Stimulated activated CD4-positive, alpha-beta T cell treated with anti-CD3 and anti-CD28 coated beads, Interleukin-12 subunit alpha, Interleukin-12 subunit beta, amount 100 ng/mL, for 24 hours (primary cell): Measurements from ENCODE around the gene TSPAN9.
A peak's percentile ranks its signal among the peaks of the same experiment; 100 is the strongest.

ENCODE experiments used
- DNase-seq, 2 experiments: peaks; one replicate each; pipeline ENCODE4 v3.0.0-alpha.2; 2020; ENCODE audit warnings: low read depth in 2 of 2

Gene TSPAN9

DNA sequence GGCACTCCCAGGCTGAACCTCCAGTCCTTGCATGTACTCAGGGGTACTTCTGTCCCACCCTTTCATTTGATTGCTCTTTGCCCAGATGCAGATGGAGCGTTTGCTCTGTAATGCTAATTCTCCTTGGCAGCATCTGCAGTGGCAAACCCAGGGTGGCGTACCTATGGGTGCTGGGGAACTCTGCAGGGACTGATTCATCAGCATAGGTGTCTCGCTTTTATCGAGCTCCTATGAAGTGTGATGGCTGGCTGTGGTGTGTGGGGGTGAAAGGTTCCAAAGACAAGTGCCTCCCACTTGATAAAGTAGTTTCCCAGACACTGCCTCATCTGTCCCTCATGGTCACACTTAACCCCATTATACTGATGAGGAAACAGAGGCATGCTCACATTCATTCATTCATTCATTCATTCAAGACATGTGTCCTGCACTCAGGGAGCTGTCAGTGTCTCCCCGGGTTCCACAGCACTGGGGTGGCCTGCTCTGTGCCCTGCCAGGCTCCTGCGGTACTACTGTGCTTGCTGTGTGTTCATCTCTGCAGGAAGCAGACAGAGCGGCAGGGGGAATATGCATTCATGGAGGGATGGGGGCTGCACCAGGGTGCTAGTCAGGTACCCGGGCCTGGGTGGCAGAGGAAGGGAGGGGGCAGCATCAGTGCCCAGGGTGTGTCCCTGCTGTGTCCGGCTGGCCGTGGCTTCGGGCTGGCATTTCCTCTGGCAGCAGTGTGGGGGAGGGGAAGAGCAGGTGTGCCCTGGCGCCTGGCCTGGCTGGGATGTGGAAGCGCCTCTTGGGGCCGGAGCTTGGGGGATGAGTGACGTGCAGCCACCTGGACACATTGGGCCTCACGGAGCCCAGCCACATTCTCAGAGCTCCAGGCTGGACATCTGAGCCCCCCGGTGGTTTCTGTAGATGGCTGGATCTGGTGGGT lies 110.9 kb downstream of the TSPAN9 start:
- DNase-seq, result no peak

DNA sequence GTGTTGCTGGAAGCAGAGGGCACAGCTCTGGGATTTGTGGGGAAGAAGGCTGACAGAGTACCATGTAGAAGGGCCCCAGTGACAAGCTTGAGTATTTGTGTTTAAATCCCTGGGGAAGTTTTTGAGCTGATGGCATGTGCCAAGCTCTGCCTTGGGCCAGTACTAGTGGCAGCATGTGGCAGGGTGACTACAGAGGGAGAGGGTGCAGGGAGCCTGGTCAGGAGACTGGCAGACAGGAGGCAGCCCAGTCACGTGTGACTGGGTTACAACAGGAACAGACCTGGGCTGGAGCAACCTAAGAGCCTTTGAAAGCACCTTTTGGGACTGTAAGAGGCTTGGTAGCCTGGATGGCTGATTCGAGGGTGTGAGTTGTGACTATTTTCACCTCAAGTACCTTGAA lies 112.1 kb downstream of the TSPAN9 start:
- no peak for DNase-seq

DNA sequence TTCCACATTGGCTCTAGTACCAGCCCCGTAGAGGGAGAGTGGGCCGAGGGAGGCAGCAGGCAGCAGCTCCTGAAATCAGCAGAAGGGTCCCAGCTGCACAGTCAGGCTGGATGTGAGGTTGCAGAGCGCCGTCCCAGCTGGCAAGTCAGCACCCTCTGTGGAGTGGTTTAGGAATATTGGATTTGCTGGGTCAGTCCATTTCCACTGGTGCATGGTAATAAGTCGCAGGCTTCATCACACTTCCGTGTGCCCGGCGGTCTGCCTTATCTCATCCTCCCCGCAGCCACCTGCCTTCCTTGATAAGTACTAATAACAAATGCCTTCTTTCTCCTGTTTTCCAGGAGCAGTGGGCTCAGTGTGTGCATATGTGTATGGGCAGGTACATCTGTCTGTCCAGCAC lies 112.9 kb downstream of the TSPAN9 start:
- DNase-seq, result no peak

DNA sequence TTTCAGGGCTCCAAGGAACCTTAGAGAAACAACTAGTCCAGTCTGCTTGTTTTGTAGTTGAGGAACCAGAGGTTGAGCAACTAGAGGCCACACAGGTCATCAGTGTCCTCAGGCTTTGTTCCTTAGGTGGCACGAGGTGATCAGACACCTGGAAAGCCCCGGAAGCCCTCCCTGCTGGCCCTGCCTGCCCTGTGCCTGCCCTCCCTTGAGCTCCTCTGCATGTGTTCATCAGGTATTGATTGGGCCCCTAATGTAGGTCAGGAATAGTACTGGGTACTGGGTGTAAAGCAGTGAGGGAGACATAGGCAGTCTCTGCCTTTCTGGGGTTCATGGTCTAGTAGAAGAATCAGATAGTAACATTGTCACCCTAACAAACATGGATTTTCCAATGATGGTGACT lies 114.3 kb downstream of the TSPAN9 start:
- no peak for DNase-seq

DNA sequence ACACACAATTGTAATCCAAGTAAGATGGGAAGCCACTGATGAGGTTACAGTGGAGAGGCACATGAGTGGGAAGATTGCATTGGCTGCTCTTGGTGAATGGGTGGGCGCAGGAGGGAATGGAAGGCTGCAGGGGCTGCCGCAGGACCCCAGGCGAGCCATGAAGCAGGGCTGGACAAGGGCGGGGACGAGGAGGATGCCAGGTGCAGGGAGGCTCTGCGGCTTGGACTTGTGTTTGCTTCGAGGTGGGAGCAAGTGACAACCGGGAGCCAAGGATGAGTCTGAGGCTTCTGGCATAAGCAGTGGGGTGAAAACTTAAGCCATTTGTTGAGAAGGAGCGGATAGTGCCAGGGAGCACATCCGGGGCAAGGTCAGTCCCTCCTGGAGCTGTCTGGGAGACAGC lies 115.0 kb downstream of the TSPAN9 start:
- DNase-seq, result no peak

DNA sequence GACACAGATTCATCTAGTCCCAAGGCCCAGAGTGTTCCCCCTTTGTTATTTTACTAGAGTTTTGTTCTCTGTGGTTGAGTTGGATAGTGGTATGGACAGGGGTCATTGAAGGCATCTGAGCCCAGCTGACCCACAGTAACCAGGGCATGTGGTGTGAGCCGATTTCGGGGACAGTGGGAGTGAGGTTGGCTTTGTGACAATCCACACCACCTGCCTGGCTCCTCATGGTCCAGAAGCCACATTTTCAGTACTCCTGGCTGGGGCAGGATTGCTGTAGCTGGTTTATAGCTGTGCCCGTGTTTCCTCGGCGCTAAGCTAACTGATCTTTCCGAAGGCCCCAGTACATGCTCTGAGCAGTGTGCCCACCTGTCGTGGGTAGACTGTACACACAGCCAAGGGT lies 116.0 kb downstream of the TSPAN9 start:
- no peak for DNase-seq

DNA sequence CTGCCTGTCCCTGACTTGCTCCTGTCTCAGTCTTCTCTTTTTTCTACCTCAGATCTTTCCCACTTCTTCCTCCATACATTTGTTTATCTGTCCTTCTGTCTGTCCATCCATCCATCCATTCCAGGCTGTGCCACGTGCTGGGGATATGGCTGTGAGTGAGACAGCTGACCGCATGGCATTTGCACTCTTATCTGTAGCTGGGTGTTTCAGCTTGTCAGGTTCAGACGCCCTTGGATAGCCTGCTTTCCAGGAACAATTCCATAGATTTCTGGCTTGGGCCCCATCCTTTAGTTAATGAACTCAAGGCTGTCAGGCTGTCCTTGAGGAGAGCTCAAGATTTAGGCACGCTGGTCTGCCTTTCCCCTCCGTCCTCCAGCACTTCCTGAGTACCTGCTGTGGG lies 116.6 kb downstream of the TSPAN9 start:
- DNase-seq, result no peak

DNA sequence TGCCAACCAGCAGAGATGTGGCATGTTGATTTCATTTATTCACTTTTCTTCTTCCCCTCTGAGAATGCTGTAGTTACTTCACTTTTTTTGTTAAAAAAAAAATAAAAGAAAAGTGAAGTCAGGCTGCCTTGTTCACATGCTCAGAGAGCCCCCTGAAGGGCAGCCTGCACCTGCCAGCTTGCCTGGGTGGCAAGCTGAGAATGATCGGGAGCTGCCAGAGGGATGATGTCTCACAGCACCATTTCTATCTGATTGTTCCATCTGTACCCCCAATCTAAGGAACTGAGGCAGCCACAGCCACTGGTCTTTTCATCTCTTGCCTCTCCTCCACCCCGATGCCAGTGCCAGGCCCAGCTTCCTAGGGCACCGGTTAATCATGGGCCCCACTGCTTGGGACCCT lies 118.2 kb downstream of the TSPAN9 start:
- no peak for DNase-seq

DNA sequence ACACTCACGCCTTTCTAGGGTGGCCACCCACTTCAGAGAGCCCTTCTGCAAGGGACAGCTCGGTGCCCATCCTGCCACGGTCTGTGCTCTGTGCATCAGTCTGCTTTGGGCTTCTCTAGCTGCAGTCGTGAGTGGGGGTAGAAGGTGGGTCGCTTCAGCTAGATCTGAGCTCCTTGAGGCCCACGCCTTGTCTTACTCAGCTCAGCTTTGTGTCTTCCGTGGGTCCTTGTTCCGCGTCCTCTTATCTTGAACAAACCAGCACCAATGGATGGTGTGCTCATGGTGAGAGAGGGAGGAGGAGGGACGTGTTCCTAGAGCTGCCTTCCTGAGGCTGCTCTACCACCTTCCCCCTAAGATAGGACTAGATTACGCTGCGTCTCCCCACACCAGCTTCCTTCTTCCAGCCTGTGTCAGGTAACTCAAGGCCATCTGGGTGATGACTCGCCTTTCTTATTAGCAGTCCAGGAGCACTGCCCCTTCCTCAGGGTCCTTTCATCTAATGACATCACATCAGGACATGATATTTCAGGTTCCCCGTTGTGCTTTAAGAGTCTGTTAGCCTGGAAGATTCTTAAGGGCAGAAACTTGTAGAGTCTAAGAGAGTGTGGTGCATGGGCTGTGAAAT lies 118.8 kb downstream of the TSPAN9 start:
- no peak for DNase-seq

DNA sequence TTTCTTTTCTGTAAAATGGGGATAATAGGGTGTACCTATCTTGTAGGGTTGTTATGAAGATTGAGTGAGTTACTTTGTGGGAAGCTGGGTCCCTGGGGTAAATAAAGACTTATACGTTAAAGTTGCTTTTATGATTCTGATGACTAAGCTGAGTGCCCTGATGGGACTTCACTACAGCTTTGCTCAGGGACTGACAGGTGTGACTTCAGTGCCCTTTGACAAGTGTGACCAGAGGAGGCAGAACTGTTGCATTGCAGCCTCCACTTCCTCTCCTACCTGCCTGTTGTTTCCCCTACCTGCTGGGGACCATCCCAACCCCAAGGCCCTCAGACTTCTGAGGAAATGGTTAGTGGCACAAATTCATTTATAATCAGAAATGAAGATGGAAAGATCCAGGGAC lies 119.3 kb downstream of the TSPAN9 start:
- no peak for DNase-seq

DNA sequence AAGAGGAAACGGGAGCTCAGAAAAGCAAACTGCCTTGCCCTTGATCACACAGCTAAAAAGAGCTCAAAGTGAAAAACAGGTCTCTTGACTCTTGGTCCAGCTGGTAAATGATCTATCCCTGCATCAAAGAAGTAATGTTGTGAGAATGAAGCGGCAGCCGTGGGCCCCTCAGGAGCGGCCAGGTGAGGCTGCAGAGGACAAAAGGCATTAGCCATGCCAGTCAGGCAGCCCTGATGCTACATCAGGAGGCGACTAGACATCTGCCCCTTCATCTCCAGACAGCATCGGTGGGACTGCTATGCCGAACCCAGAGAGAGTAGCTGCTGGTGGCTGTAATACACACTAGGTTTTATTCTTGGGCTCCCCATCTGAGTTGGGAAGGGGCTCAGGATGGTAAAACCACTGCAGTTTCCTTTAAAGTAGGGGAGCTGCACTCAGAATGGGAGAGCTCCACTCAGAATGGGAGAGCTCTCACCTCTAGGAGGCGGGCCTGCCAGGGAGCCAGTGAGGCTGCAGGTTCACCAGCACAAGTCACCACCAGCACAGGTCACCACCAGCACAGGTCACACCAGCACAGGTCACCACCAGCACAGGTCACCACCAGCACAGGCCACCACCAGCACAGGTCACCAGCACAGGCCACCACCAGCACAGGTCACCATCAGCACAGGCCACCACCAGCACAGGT lies 120.1 kb downstream of the TSPAN9 start:
- no peak for DNase-seq

DNA sequence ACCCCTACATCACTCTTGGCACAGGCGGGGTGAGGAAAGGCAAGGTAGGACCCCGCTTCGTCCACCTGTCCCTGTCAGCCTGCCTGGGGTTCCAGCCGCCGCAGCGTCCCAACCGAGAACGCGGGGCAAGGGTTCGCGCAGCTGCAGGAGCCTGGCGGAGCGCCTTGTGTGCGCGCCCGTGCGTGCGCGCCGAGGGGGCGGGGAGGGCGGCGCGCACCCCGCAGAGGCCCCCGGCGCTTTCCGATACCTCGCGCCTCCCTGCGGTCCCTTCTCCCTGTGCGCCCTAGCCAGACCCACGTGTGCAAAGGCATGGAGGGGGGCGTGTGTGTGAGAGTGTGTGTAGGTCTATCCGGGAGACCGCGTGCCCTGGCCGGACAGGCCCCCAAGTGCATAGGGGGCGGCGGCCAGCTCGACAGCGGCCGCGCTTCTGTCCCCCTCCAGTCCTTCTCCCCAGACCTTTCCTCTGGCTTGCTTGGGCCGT lies 122.4 kb downstream of the TSPAN9 start:
- no peak for DNase-seq

DNA sequence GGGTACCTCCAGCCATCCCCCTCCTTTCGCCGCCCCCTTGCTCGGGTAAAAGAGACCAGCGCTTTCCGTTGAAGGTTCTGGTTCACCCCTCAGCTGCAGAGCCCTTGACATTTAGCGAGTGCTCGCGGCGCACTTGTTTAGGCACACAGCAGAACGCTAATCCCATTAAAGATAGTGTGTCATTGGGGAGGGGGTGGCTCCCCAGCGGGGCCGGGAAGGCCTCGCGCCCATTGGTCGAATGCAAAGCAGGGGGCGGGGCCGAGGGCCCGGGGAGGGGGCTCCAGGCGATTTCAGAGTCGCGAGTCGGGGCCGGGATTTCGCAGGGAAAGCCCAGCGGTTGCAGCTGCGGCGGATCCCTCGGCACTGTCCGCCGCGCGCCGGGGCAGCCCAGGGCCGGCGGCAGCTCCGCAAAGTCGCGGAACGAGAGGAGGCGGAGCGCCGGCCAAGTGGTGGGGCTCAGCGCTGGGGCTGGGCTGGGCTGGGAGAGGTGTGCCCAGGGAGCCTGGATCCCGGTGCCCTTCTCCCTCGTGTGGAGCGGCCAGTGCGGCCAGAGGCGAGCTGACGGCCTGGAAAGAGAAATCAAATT lies 122.9 kb downstream of the TSPAN9 start:
- no peak for DNase-seq

DNA sequence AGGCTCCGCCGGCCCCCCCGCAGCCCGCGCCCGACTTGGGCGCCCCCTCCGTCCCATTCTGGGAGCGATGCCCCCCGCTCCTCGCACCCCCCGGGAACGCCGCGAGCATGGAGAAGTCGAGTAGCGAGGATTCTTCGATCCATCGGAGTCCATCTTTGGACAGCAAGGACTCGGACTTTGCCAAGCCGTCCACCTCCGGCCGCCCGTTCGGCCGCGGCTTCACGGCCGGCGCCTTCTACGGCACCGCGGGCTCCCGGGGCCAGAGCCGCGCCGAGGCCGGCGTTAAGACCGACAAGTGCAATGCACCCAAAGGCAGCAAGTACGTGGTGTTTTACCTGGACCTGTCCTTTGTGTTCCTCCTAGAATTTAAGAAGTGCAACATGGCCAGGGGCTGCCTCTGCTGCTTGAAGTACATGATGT lies 123.6 kb downstream of the TSPAN9 start:
- DNase-seq, result no peak

DNA sequence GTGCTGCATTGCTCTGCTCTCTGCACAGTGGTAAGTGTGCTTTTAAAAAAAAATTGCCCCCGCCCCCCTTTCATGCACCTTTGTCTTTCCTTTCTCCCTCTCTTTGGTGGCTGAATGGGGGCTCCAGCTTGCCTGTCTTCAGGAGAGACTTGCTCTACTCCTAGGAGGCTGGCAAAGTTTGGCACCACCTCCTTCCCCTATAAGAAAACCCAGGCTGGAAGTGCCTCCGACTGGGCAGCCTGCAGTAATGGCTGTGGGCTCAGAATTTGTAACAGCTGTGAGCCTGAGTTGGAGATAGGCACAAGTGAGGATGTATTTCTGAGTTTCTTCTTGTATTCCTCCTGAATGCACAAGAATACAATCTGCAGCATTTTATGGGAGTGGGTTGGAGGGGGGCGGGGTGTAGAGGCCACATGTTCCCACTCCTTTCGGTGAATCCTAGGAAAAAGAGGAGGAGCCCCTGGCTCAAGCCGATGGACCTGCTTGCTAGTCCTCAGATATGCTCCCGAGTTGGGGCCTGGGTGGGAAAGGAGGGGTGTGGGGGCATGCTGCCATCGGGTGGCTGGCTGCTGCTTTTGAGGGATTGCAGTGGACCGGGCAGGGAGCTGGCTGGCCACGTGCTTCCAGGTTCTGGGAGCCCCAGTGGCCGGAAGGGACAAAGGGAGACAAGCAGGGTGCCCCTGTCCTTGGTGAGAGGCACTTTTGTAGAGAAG lies 124.3 kb downstream of the TSPAN9 start:
- no peak for DNase-seq

DNA sequence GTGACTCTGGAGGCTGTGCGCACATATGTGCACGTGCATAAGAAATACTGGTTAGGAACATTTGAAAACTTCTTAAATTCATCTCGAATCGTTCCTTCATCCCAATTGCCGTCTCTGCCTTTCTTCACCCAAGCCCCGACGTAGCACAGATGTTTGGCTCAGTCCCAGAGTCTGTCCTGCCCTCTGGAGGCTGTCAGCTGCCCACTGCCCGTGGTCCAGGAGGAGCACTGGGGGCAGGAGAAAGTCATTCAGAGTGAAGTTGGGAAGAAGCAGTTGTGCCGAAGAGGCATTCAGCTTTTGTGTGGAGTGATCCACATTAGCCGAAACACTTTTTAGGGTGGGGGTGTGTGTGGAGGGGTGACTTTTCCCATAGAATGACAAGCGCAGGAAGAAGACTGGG lies 124.9 kb downstream of the TSPAN9 start:
- no peak for DNase-seq

DNA sequence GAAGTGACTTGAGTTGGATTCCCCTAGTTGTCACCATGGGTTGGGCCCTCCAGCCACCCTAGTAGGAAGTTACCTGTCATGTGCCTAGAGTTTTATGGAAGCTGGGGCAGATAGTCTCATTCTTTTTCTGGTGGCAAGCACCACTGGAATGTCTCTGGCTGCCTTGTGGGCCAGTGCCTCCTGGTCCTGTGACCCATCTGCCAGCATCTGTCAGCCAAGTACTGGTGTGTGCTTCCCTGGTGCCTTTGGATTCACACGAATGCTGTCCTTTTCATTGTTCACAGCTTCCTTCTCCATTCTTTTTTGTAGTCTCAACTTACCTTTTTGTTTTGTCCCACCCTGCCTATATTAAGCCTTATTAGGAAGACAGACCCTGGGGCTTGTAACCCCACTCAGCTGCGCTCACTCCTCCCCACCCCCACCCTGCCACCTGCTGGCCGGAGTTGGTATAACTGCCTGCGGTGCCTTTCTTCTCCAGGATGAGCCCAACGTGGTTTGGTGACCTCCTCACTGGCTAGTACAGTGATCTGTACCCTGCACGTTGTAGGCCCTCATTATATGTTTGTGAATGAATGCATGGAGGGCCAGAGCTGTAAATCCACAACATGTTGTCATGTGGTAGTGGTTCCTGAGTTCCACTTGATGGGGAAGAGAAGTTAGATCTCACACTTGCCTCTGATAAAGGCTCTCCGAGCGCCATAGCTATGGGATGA lies 125.7 kb downstream of the TSPAN9 start:
- peak; percentile 15 to 57 for DNase-seq

DNA sequence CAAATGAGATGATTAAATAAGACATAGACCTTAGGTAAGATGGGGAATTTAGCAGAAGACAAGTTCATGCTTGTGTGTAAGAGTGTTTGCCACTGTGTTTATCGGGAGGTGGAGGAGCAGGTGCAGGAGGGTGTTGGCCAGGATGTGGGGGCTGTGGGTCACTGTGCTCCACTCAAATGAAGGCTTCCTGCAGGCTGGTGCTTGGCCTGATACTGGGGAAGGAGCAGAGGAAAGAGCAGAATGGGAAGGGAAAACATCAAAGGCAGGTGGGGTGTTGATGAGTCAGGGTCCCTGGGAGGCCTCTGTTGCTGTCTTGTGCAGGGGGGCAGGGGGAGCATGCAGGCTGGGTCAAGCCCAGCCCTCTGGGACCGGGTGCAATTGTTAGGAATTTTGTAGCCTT lies 126.5 kb downstream of the TSPAN9 start:
- DNase-seq, result no peak

DNA sequence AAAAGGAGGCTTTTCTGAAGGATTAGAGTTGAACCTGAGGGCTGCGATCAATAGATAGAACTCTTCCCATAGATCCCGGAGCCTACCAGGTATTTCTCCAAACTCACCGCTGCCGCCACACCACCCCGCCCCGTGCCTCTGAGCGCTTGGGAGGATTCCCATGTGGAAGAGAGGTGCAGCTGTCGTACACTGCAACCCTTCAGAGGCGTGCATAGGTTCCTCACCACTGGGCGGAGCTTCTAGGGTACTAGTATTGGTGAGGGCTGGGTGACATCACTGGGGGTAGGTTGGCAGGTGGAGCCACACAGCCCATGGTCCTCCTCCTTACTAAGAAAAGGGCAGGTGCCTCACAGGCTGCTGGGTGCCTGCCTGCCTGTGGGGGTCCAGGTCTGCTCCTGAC lies 127.0 kb downstream of the TSPAN9 start:
- no peak for DNase-seq

DNA sequence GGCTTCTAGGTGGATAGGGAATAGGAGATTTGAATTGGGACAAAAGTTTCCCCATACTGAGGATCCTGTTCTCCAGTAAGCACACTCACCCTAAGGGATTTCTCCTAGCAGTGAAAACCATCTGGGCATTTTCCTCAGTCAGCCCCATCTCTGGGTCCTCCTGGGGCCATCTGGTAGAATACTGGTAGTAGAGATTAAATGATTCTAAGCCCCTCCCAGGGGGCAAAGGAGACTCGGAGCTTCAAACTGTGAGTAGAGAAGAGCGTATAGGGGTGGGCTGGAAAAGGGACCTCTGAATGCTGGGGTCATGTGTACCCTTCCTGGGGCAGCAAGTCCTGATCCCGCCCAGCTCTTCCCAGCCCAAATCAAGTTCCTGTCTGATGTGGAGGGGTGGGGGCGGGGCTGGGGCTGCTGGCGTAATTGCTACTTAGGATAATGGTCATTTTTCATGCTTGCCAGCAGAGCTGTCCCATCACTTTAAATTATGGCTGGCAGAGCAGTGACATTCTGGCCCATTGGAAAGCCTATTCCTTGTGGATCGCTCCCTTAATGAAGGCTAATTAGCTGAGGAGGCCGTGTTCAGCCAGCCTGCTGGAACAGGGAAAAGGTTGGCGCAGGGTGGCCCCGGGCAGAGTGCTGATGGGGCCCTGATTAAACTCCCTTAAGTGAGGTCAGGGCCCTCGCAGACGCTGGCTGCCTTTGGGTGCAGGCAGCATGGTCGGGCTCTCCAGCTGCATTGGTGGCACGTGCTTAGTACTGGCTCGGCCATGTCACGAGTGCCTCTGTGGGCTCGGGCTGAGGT lies 127.8 kb downstream of the TSPAN9 start:
- DNase-seq, result no peak
